NCI-H2196 (cell line): ENCODE results near the gene RRBP1.
"Not testable (repeated sequence)": the region's sequence is repeated elsewhere in the genome, so short reads cannot be mapped to it uniquely, and the experiment has no call there.

Experiments used
- DNase-seq: peaks from one replicate; lab custom pipeline; 2025; ENCODE audit not compliant: unreplicated experiment; lab: John Stamatoyannopoulos, UW

RRBP1 gene

DNA sequence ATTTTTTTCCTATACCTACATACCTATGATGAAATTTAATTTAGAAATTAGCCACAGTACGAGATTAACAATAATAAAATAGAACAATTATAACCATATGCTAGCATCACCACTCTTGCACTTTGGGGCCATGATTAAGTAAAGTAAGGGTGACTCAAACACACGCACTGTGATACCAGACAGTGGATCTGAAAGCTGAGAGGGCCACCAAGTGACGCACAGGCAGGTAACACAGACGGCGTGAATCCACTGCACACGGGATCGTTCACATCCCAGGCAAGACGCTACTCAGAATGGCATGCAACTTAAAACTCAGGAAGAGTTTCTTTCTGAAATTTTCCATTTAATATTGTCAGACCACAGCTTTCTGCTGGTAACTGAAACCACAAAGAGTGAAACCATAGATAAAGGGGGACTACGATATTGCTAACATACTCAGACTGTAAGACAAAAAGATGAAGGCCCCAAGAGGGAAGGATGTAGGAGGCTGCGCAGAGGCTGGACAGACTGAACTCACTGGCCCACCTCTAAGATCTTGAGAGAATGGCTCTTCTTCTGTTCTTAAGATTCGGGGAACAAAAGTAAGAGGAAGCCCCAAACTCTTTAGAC lies 17.9 kb downstream of the RRBP1 start:
- no peak for DNase-seq

DNA sequence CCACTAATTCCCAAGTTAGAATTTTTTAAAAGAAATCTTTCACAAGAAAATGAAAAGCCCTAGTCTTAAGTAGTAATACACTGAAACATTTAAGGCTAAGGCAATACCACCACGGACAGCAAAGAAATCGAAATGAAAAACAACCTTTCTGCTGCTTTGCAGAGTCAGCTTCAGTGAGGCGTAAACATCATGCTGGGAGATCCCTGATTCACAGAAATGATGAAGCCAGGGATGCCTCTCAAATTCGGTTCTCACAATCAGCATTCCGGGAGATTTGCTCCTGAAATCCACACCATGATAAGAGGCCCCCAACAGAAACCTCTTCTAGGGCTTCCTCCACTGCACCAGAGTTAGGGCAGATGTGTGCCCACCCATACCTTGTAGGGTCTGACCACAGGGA lies 18.6 kb downstream of the RRBP1 start:
- DNase-seq = no peak

DNA sequence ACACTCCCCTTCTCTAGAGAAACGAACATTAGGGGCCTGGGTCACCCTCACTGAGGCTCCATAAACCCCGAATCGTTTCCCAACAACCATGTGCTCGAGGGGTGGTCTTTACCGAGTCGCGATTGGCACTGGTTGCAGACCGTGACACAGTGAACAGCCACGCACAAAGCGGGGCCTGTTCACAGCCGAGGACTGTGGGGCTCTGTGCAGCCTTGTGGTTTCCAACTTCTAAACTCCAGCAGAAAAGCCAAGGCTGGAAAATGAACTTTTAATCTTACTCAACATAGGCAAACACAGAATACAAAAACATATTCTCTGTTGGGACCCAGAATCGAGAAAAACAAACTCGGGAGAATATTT lies 19.0 kb downstream of the RRBP1 start:
- DNase-seq = no peak

DNA sequence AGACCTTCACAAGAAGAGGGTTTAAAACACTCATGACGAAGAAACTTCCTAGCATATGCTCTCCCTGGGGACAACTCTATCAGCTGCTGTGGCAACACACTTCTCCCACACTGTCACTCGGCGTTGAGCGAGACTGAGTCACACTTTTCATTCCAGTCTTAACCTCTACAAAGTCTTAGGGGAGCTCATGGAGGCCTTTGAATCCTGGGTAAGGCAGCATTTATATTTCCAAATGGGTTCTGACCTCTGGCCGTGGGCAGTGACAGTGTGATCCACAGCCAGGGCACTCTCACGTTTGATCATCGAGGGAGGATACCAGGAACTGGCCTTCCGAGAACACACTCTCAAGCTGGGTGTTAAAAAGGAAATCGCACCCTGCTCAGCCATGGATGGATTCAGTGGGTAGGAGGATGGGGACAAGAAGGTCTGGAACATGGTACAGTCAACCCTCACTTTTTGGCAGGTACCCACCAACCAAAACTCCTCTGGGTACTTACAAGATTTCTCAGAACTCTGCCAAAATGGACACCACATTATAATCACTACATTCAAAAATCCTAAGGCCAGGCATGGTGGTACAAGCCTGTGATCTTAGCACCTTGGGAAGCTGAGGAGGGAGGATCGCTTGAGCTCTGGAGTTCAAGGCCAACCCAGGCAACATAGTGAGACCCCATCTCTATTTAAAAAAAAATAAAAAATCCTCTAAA lies 19.6 kb downstream of the RRBP1 start:
- DNase-seq = no peak

DNA sequence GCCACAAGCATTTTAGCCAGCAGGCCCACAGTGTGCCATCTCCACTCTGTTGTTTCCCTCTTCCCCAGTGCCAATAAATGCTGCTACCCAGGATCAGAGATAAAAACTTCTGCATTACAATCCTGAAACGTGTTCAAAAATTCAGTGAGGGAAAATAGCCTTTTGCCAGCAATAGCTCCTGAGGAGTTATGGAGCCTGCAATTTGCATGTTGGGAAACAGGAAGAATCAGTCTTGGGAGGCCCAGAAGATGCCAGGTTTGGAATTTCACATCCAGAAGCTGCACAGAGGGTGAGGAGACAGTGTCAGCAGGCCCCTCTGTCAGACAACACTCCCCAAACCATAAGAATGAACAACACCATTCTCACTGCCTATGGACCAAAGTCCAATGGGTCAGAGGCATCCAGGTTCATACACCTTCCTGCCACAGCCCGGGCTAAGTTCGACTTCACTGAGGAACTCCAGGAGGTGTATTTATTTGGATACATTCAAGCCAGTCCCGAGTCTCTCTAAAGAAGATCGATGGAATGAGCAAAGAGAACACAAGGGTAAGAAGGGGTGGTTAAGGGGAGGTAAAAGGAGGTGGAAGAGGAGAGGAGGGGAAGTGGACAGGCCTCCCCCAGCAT lies 20.8 kb downstream of the RRBP1 start:
- DNase-seq = no peak

DNA sequence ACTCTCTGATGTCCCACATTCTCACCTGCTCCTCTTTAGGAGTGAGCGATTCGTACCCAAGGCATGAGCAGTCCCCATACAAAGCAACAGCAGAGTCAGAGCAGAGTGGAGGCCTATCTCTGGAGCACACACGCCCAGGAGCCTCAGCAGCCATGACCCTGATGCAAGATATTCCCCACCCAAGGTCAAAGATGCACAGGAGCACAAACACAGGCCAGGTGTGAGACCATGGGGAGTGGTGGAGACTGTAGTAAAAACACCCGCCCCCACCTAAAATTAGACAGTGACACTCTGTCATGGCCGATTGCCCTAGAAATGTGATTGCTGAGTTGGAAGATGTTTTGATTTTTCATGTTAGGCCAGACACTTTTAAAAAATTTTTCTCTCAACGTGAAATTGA lies 21.4 kb downstream of the RRBP1 start:
- DNase-seq = no peak

DNA sequence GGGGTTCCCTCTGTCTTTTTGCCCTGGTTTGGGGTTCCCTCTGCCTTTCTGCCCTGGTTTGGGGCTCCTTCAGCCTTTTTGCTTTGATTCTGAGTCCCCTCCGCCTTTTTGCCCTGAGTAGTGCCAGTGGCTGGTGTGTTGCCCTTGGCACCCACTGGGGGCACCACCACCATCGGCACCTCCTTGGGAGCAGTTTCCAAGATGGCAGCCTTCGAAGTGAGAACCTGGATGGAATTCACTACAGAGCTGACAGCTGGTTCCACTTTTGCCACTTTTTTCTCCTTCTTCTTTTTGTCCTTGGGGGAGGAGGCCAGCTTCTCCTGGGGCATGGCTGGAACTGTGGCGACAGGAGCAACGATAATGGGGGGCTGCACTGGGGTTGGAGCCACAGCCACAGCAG lies 22.2 kb downstream of the RRBP1 start:
- DNase-seq = no peak

DNA sequence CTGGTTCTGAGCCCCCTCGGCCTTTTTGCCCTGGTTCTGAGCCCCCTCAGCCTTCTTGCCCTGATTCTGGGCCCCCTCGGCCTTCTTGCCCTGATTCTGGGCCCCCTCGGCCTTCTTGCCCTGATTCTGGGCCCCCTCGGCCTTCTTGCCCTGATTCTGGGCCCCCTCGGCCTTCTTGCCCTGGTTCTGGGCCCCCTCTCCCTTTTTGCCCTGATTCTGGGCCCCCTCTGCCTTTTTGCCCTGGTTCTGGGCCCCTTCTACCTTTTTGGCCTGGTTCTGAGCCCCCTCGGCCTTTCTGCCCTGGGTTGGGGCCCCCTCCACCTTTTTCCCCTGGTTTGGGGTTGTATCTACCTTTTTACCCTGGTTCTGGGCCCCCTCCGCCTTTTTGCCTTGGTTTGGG lies 22.7 kb downstream of the RRBP1 start:
- not testable (repeated sequence) for DNase-seq

DNA sequence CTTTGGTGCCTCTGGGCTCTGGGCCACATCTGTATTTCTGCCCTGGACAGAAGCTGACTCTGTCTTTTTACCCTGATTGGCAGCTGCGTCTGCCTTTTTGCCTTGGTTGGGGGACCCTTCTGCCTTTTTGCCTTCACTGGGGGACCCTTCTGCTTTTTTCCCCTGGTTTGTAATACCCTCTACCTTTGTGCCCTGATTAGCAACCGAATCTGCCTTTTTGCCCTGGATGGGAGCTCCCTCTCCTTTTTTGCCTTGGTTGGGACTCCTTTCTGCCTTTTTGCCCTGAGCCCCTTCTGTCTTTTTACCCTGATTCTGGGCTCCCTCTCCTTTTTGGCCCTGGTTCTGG lies 23.4 kb downstream of the RRBP1 start:
- no peak for DNase-seq

DNA sequence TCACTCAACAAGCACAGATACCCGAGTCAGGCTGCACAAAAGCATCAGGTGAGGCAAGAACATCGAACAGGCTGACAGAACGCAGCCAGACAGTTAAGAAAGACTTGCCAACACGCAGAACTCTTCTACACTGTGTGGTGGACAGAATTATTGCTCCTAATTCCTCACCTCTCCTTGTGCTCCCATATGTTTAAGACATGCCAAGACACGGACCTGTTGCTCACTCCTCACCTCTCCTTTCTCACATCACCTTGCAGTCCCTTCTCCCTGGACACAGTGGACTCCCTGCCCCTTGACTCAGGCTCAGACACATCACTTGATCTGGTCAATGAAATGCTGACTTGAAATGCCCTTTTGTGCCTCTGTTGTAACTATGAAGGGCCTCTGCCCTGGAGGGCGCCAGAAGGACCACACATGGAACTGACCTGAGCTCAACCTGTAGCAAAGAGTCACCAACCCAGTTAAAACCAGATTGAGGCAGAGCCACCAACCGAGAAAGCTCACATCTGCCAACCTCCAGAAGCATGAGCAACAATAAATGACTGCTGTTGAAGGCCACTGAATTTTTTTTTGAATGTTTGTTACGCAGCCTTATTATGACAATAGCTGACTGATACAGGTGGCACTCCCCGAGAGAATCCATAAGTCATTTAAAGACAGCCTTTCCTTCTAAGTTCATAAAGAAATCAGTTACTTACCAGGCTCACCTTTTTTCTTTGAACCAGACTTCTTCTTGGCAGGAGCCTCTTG lies 24.0 kb downstream of the RRBP1 start:
- no peak for DNase-seq

DNA sequence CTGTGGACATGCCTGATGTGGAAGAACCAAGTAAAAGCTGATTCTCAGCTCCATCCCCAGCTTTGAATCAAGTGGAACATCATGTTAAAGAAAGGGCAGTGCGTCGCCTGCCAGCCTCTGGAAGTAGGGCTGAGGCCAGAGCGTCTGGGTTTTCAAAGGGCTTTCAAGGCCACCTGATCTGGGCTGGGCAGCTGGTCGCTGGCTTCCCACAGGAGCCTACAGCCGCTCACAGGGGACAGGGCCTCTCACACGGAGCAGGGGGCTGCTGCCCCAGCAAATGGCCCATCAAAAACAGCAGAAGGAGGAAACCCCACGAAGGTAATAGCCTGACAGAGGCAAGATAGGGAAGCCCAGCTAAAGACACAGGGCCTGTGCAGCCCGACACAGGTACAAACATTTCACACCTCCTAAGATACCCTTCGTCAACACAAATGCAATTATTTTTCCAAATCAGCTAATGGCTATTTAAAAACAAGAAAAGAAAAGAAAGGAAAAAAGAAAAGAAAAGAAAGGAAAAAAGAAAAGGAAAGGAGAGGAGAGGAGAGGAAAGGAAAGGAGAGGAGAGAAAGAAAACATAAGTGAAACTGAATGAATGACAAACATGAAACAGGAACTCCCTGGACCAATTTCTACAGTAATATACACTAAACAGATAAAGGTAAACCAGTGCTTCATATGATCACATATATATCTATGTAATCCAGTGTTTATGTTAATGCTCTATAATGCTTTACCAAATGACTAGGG lies 24.8 kb downstream of the RRBP1 start:
- no peak for DNase-seq

DNA sequence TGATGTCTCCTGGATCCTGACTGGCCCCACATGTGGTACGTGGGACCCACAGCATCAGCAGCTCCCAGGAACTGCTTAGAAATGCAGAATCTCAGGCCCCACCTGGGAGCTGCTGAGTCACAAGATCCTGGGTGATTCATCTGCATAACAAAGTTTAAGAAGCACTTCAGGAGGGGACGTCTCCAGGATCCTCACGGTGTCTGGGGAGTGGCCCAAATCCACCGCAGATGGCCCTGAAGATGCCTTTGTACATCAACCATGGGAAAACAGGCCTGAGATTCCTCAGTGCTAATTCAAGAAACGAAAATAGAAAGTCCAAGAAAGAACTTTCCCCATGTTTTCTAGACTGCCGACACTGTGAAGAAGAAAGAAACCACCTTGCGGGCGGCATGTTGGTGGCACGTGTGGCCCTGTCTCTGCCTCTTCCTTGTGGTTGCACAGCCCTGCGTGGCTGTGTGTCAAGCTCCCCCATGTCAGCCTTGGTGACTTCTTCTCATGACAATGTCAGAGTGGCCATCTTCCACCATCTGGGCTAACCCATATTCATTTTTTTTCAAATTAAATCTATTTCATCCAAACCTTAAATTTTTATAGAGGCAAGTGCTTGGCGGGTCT lies 26.1 kb downstream of the RRBP1 start:
- no peak for DNase-seq

DNA sequence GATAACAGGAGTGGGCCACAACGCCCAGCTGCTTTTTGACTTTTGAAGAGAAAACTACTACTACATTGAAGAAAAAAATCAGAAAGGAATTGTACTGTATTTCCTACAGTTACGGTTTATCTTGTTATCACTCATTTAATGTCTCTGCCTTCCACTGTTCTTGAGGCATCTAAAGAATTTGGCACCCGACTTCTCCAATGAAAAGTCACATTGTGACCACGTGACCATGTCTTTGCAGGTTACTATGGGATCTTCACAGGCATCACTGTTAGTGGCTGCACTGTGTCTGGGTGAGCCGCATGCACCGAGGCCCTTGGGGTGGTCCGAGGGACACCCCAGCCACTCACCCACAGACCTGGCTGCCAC lies 26.8 kb downstream of the RRBP1 start:
- no peak for DNase-seq

DNA sequence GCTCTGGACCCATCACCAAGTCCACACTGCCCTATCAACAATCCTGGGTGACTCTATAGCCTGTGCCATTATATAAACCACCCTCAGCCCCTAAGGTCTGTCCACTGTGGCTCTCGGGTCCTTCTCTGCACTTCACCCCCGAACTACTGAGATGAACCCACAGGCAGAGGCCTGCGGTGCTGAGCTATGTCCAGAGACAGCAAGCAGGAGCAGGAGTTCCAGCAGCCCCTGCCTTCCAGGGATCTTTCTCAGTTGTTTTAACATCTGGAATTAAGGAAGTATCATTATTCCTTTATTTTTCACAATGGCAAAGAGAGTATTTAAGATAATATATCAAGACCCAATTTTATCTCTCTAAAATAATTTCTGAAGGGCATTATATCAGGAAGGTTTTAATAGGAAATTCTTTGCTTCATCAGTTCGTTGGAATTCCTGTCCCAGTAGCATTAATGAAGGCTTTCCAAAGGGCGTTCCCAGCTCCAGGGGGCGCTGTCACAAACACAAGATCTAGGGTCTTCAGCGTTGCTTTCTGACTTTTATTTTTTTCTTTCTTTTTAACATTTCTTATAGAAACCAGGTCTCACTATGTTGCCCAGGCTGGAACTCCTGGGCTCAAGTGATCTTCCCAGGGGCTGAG lies 27.3 kb downstream of the RRBP1 start:
- DNase-seq = no peak

DNA sequence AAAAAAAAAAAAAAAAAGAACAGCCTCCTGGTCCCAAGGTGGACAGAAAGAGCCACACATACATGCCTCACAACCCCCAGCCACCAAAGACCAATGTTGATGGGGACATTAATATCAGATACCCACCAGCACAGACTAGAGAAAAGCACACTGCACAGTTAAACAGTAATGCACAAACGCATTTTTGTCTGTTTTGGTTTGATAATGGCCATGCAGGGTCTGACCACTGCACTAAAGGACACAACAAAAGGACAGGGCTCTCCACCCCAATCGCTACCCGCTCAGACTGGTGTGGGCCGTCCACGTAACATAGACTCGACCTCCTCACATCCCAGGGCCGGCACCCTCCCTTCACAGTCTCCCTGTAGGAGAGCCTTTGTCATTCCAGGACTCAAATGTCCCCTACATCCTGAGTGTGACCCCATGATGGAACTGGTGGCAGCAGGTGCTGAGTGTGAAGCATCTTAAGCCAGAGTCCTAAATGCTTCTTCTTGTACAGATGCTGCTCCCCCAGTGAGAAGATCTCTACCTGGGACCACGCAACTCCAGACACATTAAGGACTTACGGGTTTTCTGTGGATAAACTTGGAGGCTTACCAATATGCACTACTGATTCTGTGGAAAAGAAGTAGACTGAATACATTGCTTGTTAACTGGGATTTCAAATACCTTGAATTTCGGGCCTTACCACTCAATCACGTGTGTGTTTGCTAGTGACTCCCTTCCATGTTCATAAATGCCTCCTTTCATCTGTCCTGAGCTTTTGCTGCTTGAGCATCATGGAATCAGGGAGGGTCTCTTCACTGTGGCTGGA lies 28.0 kb downstream of the RRBP1 start:
- DNase-seq = no peak

DNA sequence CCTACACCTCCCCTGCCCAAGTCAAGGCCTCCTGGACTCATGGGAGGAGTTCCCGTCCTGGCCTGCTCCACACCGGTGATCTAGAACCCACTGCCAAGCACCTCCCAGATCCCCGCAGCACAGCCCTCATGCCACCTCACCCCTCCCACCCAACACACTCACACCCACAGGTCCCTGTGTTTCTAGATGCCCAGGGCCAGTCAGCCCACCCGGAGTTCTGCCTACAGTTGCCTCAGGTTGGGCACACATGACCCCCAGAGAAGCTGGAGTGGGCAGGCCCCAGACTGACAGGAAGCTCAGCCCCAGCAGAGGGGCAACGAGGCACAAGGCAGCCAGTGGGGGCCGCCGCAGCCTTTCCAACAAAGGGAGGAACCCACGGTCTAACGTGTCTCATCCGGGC lies 29.6 kb downstream of the RRBP1 start:
- DNase-seq = no peak

DNA sequence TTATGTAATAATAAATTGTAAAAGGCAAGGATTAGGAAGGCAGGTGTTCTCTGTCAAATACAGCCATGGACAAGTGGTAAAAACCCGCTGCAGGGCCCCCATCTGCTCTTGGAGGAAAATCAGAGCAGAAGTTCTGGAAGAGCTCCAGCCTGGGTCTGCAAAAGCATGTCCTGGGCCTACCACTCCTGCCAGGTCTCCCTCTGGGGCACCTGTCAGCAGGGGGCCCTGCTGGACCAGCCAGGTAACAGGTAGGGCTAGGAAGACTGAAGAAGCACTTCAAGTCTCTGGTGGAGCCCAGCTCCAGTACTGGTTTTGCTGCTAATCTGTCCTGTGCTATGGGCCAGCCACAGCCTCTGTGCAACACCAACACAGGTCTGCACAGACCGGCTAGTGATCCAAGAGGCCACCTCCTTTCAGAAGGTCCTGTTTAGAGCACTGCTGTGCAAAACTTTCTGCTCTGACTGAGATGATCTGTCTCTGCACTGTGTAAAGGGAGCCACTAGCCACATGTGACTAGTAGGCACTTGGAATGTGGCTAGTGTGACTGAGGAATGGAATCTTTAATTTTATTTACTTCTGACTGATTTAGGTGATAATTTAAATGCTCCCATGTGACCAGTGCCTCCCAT lies 30.2 kb downstream of the RRBP1 start:
- no peak for DNase-seq

DNA sequence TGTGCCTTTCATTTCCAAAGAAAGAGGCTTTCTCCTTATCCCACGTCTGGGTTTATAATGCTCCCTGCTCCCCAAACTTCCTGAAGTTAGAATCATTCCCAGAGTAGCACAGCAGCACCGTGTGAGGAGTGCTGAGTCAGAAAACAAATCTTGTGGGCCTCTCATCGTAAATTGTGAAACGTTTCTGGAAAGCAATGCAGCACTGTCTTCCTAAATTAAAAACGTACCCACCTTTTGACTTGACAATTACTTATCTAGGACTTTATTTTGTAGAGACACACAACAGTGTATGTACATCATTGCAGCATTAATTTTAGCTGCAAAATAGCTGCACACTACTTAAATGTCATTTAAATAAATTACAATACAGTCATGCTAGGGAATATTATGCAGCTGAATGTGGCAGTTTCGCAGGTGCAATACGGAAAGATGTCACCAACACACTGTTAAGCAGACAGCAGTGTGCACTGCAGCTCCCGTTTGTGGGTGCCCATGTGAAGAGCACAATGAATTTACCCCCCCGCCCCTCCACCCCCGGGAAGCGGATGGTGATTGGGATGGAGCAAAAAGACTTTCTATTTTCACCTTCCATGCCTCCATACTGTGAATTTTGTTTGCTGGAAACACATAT lies 30.8 kb downstream of the RRBP1 start:
- no peak for DNase-seq
